GM19099 (cell line): ENCODE measurements around the gene PYGL.

Experiments
- POLR2A ChIP-seq: IDR thresholded peaks from 3 replicates; pipeline ENCODE4 v1.6.1; 2011; ENCODE audit warnings: low read depth; ENCODE audit not compliant: insufficient read length; ENCODE audit errors: extremely low read depth

The PYGL gene

GRCh38 chr14:50943943-50944646 is at the start of gene PYGL:
TSS of gene PYGL (minus strand) at chr14:50944483. CDS start at chr14:50944403, 80 bp downstream.
- TF ChIP-seq POLR2A = no peak

GRCh38 chr14:50985859-50986331 is 41.6 kb upstream of the PYGL start:
- TF ChIP-seq POLR2A = no peak

- TF ChIP-seq POLR2A = no peak
These were observed 41.0 kb upstream of the PYGL start for GRCh38 chr14:50985124-50985858.

GRCh38 chr14:50984036-50984710 is 39.9 kb upstream of the PYGL start:
- no peak for TF ChIP-seq POLR2A

GRCh38 chr14:50979941-50980850 is 35.9 kb upstream of the PYGL start:
- no peak for TF ChIP-seq POLR2A

GRCh38 chr14:50978888-50979287 is 34.6 kb upstream of the PYGL start:
- no peak for TF ChIP-seq POLR2A

GRCh38 chr14:50978529-50978871 is 34.2 kb upstream of the PYGL start:
- no peak for TF ChIP-seq POLR2A

GRCh38 chr14:50977863-50978528 is 33.7 kb upstream of the PYGL start:
- no peak for TF ChIP-seq POLR2A

- no peak for TF ChIP-seq POLR2A
These were observed 29.8 kb upstream of the PYGL start for GRCh38 chr14:50974118-50974517.

- no peak for TF ChIP-seq POLR2A
These were observed 28.5 kb upstream of the PYGL start for GRCh38 chr14:50972734-50973133.

GRCh38 chr14:50970886-50971781 is 26.9 kb upstream of the PYGL start:
- TF ChIP-seq POLR2A = no peak

GRCh38 chr14:50967790-50968189 is 23.5 kb upstream of the PYGL start:
- no peak for TF ChIP-seq POLR2A

- no peak for TF ChIP-seq POLR2A
These were observed 22.8 kb upstream of the PYGL start for GRCh38 chr14:50967103-50967502.

- no peak for TF ChIP-seq POLR2A
These were observed 20.6 kb upstream of the PYGL start for GRCh38 chr14:50964683-50965390.
